ENCODE results near the gene ANKIB1. TPM values are rescaled to one million over a fixed set of nuclear protein-coding genes. Genes with fewer than 3 reads are reported as not detected.
A peak's percentile ranks its signal among the peaks of the same experiment; 100 is the strongest.

The ANKIB1 gene
- total RNA-seq, 1 experiment from 2014 or later: 83.8 TPM

DNA sequence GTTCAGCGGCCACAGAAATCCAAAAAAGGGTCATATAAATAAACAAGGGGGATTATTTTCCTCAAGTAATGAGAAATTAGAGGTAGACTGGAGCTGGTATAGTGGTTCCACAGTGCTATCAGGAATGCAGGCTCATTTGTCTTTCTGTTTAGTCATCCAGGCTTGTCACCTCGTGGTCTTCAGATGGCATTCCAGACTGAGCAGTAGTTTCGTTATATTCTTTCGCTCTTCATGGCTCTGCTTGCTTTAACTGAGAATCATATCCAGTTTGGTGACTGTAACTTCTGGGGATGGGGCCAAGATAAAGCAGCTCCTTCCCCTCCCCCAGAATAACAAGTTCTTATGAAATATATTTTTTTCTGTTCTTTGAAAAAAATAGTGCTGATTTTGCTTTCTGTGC is 9.5 kb downstream of the ANKIB1 start:
- Histone ChIP-seq H3K4me3 (ENCODE audit: low read depth in 2 of 2, low read length in 2 of 2) (no peak overlapping the region), H3K4me1 (ENCODE audit: control insufficient read depth, insufficient read depth, low read length) (no peaks in the 10 kb centered on the region), H3K27ac (ENCODE audit: low read length) (no peak overlapping the region), H3K27me3 (ENCODE audit: control insufficient read depth, insufficient read depth, low read length) (no peaks in the 10 kb centered on the region), H3K36me3 (ENCODE audit: control insufficient read depth, insufficient read depth, low read length) (no peaks in the 10 kb centered on the region), H3K9me3 (ENCODE audit: control insufficient read depth, insufficient read depth, low read depth, low read length) (no peaks in the 10 kb centered on the region; the same call in 1 of the 2 replicates)
- no peak for TF ChIP-seq TCF7L2 (IDR thresholded peaks at IDR 0.05; ENCODE audit: low read depth, low read length)
- TF ChIP-seq CTCF (IDR thresholded peaks at IDR 0.05): no peak
- TF ChIP-seq REST (IDR thresholded peaks at IDR 0.05; ENCODE audit: insufficient read depth in 1 of 2, low read depth in 2 of 2, low read length in 1 of 2): no peak
- TF ChIP-seq SIN3A (IDR thresholded peaks at IDR 0.05; ENCODE audit: borderline replicate concordance, insufficient read depth, low read depth, low read length): no peak
- no peak for TF ChIP-seq POLR2AphosphoS5 (IDR thresholded peaks at IDR 0.05; ENCODE audit: low read depth, low read length)
- ChIA-PET POLR2A (no interaction called here), CTCF (no interaction called here)
- ATAC-seq (peak; percentile 65; the same call in 1 of the 2 replicates), DNase-seq (ENCODE audit: low read depth, low spot score) (no peak)
- intact Hi-C loops (cut with micrococcal nuclease; ENCODE audit: unreplicated experiment) (no loop called here), in situ Hi-C loops (cut with HindIII; ENCODE audit: low pct_unique_long_range_greater_than_20kb, low sequenced_read_pairs) (no loop called here)
- no TSS peak for BruUV-seq (replicated peaks)

DNA sequence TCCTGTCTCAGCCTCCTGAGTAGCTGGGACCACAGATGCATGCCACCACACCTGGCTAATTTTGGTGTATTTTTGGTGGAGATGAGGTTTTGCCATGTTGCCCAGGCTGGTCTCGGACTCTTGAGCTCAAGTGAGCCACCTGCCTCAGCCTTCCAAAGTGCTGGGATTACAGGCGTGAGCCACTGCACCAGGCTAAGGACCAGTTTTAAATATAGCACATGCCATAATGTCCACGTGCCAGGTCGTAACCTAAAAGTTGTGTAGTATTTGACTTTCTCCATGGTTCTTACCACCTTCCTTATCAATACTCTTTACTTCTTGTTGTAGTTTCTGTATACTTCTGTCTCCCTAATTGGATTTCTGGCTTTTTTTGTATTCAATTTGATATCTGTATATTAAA is 13.3 kb downstream of the ANKIB1 start:
- no peak for TF ChIP-seq REST (IDR thresholded peaks at IDR 0.05; ENCODE audit: insufficient read depth in 1 of 2, low read depth in 2 of 2, low read length in 1 of 2)
- TF ChIP-seq SIN3A (IDR thresholded peaks at IDR 0.05; ENCODE audit: borderline replicate concordance, insufficient read depth, low read depth, low read length): no peak
- TF ChIP-seq TCF7L2 (IDR thresholded peaks at IDR 0.05; ENCODE audit: low read depth, low read length): no peak
- no peak for TF ChIP-seq CTCF (IDR thresholded peaks at IDR 0.05)
- no peak for TF ChIP-seq POLR2AphosphoS5 (IDR thresholded peaks at IDR 0.05; ENCODE audit: low read depth, low read length)
- peaks cover 7% of the 10 kb centered on the region; the same call in 1 of the 2 replicates for H3K9me3 ChIP-seq (ENCODE audit: control insufficient read depth, insufficient read depth, low read depth, low read length)
- POLR2A ChIA-PET: interaction anchor here (0.6 kb wide), 1 partner anchor 76 kb away, joined by 3 read pairs; no protein-coding TSS in a partner anchor
- no peaks in the 10 kb centered on the region for H3K36me3 ChIP-seq (ENCODE audit: control insufficient read depth, insufficient read depth, low read length)
- in situ Hi-C loops (cut with HindIII; ENCODE audit: low pct_unique_long_range_greater_than_20kb, low sequenced_read_pairs): no loop called here
- no peak for ATAC-seq
- no peak overlapping the region for H3K27ac ChIP-seq (ENCODE audit: low read length)
- BruUV-seq (replicated peaks): no TSS peak
- H3K4me3 ChIP-seq (ENCODE audit: low read depth in 2 of 2, low read length in 2 of 2): no peak overlapping the region
- H3K27me3 ChIP-seq (ENCODE audit: control insufficient read depth, insufficient read depth, low read length): no peaks in the 10 kb centered on the region
- intact Hi-C loops (cut with micrococcal nuclease; ENCODE audit: unreplicated experiment): no loop called here
- CTCF ChIA-PET: no interaction called here
- H3K4me1 ChIP-seq (ENCODE audit: control insufficient read depth, insufficient read depth, low read length): no peaks in the 10 kb centered on the region
- DNase-seq (ENCODE audit: low read depth, low spot score): no peak
